ENCODE results near the gene NSD2.

NSD2 gene

DNA sequence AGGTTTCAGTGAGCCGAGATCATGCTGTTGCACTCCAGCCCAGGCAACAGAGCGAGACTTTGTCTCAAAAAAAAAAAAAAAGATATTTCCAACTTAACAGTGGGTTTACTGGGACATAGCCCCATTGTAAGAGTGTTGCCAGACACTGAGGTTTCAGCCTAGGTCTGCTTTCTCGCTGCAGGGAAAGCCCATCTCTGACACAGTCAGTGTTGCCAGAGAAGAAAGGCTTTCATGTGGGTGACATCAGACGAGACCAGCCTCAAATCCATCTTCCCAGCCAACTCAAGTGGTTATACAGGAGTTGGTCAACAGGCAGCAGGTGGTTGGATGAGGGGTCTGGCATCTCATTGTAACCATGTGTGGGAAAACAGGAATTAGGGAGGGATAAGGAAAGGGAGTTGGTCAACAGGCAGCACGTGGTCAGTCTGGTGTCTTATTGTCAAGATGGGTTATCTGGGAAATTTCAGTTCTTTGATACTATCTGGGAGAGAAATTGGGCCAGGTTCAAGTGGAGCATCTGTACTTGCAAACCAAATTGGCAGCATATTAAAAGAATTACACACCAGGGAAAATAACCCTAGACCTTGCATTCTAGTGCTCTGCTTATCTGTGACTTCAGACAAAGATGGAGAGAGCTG lies 96.4 kb downstream of the NSD2 start:
- no peak for DNase-seq (ENCODE audit: low read depth in 1 of 2, low spot score in 1 of 2)
- in situ Hi-C loops (cut with HindIII; ENCODE audit: low pct_unique_long_range_greater_than_20kb, low sequenced_read_pairs) = no loop called here
- no peak for TF ChIP-seq JUND (IDR thresholded peaks at IDR 0.05; ENCODE audit: low read depth)

DNA sequence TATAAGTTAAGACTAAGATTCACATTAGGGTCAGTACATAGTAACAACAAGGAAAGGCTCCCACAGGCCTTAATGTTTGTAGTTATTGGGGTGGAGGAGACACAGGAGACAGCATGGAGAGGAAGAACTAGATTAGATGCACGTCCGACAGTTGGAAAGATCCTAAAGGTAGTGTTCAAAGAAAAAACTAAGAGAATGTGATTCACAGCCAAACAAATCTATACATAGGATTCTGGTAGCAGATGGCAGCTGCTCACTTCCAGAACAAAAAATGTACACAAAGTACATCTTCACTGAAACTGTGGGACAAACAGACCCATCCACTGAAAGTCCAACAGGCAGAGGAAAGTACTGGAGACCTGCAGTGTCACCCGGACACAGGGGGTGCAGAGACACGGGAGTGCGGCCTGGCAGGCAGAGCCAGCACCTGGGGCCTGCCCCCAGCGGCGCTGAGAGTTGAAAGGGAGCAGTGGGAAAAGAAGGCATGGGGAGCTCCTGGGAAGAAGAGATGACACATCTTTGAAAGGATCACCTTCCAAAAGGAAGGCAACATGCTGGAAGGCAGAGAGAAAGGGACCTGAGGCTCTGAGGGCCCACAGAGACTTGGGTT lies 97.6 kb downstream of the NSD2 start:
- DNase-seq (ENCODE audit: low read depth in 1 of 2, low spot score in 1 of 2) = no peak
- in situ Hi-C loops (cut with HindIII; ENCODE audit: low pct_unique_long_range_greater_than_20kb, low sequenced_read_pairs) = no loop called here
- no peak for TF ChIP-seq JUND (IDR thresholded peaks at IDR 0.05; ENCODE audit: low read depth)

DNA sequence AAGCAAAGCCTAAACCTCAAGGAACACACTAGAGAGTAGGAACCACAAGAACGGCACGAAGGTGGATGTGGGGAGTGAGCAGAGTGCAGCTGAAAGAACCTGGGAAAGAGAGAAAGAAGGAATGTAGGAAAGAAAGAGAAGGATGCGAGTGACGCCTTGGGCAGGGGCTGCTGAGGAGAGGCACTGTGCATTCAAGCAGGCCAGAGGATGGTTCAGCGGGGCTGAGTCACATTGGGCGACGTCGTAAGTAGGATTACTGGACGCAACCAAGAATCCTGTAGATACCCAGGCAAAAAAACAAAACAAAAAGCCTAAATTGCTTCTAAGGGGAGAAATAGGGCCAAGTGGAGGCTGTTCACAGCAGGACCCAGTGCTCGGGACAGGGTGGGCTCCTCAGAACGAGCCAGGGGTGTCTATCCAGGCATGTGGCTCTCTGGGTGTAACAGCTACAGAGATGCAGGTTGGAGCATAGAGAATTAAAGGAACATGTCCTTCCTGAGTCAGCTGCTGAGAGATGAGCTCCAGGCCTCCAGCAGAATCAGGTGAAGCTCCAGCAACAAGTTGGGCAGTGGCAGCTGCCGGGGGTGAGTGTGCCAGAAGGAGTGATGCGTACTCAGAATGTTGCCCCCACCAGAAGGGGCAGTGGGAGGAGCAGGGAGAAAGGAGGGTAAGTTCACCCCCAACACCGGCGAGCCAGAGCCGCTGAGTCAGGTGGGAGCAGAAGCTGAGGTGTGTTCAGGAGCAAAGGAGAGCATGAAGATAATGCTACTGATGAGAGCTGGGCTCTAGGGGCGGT lies 98.9 kb downstream of the NSD2 start:
- no peak for DNase-seq (ENCODE audit: low read depth in 1 of 2, low spot score in 1 of 2)
- TF ChIP-seq JUND (IDR thresholded peaks at IDR 0.05; ENCODE audit: low read depth) = no peak
- in situ Hi-C loops (cut with HindIII; ENCODE audit: low pct_unique_long_range_greater_than_20kb, low sequenced_read_pairs) = no loop called here

DNA sequence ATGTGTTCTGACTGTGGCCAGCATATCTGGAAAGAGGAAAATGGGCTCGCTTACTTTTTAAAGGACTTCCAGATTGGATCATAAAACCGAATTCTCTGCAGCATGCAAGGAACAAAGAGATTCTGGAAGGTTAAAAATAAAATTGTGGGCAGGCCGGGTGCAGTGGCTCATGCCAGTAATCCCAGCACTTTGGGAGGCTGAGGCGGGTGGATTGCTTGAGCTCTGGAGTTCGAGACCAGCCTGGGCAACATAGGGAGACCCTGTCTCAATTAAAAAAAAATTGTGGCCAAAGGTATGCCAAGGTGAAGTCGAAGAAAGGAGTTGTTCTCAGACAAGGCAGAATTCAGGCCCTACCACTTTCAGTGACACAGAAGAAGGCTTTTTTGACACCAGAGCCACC lies 99.7 kb downstream of the NSD2 start:
- DNase-seq (ENCODE audit: low read depth in 1 of 2, low spot score in 1 of 2) = no peak
- in situ Hi-C loops (cut with HindIII; ENCODE audit: low pct_unique_long_range_greater_than_20kb, low sequenced_read_pairs) = no loop called here
- TF ChIP-seq JUND (IDR thresholded peaks at IDR 0.05; ENCODE audit: low read depth) = no peak

DNA sequence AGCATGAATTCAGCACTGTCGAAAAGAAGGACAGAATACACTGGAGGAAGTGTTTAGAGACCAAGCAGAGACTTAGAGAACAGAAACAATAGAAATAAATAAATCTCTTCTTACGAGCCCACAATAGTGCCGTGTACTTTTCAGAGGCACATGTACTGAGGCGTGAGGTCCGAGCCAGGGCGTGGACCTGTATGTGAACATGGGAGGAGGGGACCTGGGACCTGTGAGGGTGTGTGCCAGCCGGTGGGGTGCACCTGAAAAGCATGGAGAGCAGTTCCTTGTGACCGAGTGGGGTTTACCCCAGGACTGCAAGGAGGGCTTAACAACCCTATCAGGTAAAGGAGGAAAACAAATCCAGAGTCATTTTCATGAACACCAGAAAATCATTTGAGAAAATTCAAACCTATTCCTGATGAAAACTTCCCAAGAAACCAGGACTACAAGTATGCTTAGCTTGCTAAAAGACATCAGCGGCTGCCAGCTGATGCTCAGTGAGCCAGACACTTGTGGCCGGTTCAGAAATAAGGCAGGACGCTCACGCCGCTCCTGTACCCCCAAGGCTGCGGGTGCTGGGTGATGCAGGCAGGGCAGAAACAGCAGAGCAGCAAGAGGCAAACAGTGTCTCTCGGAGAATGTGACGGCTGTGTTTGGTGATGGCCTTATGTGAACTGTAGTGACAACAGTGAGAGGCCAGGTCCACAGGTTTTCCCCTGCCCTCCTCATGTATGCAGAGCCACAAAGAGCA lies 100.4 kb downstream of the NSD2 start:
- no peak for TF ChIP-seq JUND (IDR thresholded peaks at IDR 0.05; ENCODE audit: low read depth)
- in situ Hi-C loops (cut with HindIII; ENCODE audit: low pct_unique_long_range_greater_than_20kb, low sequenced_read_pairs) = no loop called here
- DNase-seq (ENCODE audit: low read depth in 1 of 2, low spot score in 1 of 2) = no peak

DNA sequence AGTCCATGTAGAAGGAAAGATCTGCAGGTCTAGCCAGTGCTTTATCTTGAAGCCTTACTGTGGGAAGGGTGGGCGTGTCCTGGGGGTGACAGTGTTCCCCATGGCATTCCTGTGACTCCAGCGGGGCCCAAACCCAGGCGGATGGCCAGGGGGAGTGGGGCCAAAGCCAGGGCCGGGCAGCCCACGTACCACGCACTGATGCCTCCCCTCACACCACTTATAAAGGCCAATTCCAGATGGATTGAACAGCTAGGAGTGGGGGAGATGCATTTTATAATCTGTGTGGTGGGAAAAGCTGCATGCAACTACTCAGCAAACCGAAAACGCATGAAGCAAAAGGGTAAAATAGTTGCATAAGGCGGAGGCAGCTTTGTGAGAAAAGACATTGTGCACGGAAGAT lies 101.2 kb downstream of the NSD2 start:
- DNase-seq (ENCODE audit: low read depth in 1 of 2, low spot score in 1 of 2) = no peak
- in situ Hi-C loops (cut with HindIII; ENCODE audit: low pct_unique_long_range_greater_than_20kb, low sequenced_read_pairs) = no loop called here
- TF ChIP-seq JUND (IDR thresholded peaks at IDR 0.05; ENCODE audit: low read depth) = no peak

DNA sequence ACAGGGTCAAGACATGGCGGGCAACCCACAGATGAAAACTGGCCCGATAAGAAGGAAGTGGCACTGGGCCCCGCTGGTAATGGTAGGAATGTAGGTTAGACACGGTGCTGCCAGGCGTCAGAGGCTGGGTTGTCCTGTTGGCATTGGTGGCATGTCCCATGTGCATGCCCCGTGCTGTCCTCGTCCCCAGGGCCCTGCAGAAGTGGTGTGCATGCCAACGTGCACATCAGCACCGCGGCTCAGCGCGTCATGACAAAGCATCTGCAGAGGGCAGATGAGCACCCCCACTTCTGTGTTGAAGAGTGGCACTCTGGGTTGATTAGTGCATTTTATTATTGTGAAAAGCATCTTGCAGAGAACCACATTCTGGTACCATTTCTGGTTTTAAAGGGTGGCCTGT lies 102.0 kb downstream of the NSD2 start:
- no peak for DNase-seq (ENCODE audit: low read depth in 1 of 2, low spot score in 1 of 2)
- in situ Hi-C loops (cut with HindIII; ENCODE audit: low pct_unique_long_range_greater_than_20kb, low sequenced_read_pairs) = no loop called here
- no peak for TF ChIP-seq JUND (IDR thresholded peaks at IDR 0.05; ENCODE audit: low read depth)

DNA sequence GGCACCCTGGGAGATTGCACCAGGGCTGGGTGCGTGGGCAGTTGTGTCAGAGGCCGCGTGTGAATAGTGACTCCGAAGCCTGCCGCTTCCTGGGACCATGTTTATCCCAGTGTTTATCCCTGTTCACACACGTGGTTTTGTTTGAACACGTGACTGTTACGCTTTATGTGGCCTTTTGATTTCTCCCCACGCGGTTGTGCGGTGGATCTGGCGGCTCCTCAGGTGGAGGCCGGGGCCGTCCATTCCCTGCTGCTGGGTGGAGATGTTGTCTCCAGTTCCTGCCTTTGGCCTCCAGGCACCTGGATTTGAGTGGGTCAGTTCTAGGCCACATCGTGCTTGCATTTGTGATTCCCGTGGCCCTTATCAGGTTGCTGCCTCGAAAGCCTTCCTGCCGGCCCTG lies 102.5 kb downstream of the NSD2 start:
- no peak for DNase-seq (ENCODE audit: low read depth in 1 of 2, low spot score in 1 of 2)
- TF ChIP-seq JUND (IDR thresholded peaks at IDR 0.05; ENCODE audit: low read depth) = no peak
- in situ Hi-C loops (cut with HindIII; ENCODE audit: low pct_unique_long_range_greater_than_20kb, low sequenced_read_pairs) = no loop called here

DNA sequence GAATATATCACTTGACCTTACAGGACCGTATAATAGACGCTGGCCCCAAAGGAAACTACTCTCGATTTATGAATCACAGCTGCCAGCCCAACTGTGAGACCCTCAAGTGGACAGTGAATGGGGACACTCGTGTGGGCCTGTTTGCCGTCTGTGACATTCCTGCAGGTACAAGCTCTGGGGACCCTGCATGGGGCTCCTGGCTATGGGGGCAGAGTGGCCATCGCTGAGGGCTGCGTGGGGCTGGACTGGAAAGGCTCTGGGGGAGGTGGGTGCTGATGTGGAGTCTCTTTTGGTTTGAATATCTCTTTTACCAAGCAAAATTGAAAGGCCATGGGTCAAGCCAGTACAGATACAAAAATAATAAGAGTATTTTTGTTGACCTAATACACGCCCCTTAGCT lies 103.6 kb downstream of the NSD2 start:
- in situ Hi-C loops (cut with HindIII; ENCODE audit: low pct_unique_long_range_greater_than_20kb, low sequenced_read_pairs) = no loop called here
- no peak for DNase-seq (ENCODE audit: low read depth in 1 of 2, low spot score in 1 of 2)
- no peak for TF ChIP-seq JUND (IDR thresholded peaks at IDR 0.05; ENCODE audit: low read depth)

DNA sequence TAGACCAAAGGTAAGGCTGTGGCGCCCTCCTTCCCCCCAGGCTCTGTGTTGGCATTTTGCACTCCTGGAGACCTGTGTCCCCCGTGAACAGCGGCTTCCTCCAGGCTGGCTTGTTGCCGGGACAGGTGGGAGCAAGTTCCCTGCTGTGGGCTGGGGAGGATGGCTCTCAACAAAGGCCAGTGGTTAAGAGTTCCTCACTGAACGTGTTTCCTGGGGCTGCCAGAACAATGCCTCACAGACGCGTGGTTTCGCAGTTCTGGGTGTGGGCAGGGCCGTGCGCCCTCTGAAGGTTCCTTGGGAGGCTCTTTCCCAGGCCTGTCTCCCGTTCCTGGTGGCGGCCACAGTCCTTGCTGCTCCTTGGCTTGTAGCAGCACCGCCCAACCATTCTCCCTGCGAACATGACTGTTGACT lies 104.2 kb downstream of the NSD2 start:
- in situ Hi-C loops (cut with HindIII; ENCODE audit: low pct_unique_long_range_greater_than_20kb, low sequenced_read_pairs) = no loop called here
- DNase-seq (ENCODE audit: low read depth in 1 of 2, low spot score in 1 of 2) = no peak
- TF ChIP-seq JUND (IDR thresholded peaks at IDR 0.05; ENCODE audit: low read depth) = no peak

DNA sequence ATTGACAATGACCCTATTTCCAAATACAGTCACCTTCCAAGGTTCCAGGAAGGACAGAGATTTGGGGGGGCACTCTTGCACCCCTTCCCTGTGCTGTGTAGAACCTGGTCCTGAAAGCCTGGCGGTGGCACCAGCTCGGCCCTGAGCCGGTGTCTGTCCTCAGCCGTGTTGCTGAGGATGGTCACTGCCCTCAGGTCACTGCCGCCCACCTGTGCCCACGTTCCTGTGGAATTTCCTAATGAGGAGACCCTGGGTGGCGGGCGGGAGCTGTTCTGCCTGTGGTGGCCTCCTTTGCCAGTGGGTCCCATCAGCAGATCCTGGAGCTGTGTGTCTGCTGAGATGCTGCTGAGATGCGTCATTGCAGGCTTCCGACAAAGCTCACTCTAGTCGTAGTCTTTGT lies 104.7 kb downstream of the NSD2 start:
- TF ChIP-seq JUND (IDR thresholded peaks at IDR 0.05; ENCODE audit: low read depth) = no peak
- DNase-seq (ENCODE audit: low read depth in 1 of 2, low spot score in 1 of 2) = no peak

DNA sequence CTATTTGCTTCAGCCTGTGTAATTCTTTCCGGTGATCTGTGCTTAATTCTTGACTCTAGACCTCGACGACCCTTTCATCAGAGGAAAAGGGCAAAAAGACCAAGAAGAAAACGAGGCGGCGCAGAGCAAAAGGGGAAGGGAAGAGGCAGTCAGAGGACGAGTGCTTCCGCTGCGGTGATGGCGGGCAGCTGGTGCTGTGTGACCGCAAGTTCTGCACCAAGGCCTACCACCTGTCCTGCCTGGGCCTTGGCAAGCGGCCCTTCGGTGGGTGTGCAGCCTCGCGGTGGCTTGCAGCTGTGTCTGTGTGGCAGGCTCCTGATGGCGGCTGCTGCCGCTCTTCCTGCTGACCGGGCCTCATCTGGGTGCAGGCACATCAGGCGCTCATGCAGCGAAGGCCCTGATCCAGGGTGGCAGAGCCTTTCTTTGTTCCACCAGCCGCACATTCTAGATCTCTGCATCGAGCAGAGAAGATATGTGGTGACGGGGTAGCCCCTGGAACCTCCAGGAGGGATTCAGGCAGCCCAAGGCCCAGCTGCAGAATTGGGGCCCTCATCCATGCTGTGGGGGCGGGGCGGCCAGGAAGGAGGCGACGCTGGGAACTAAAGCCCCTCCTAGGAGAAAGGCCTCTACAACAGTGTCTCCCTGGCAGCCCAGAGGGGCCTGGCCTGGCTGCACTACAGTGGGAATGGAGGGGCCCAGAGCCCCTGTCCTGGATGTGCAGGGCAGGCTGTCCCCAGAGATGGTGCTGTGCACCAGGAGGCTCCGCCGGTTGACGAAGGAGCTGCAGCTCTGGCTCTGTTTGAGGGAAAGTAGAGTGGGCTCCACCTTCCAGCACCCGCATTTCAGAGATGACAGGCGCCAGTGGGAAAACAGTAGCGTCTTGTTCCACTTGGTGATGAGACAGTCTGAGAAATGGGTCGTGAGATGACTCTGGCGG lies 105.5 kb downstream of the NSD2 start:
- no peak for TF ChIP-seq JUND (IDR thresholded peaks at IDR 0.05; ENCODE audit: low read depth)
- no peak for DNase-seq (ENCODE audit: low read depth in 1 of 2, low spot score in 1 of 2)
- in situ Hi-C loops (cut with HindIII; ENCODE audit: low pct_unique_long_range_greater_than_20kb, low sequenced_read_pairs) = no loop called here

More for the DNA sequence above, 104.7 kb downstream of the NSD2 start:
- in situ Hi-C loops (cut with HindIII; ENCODE audit: low pct_unique_long_range_greater_than_20kb, low sequenced_read_pairs) = no loop called here
